SH-SY5Y (cell line): ENCODE results near the gene OXT.

Experiments used
- GATA2 ChIP-seq: IDR thresholded peaks from 2 replicates; pipeline ENCODE4 v1.6.1; 2011; ENCODE audit warnings: mild to moderate bottlenecking, low read depth, low read length
- GATA3 ChIP-seq: IDR thresholded peaks from 2 replicates; pipeline ENCODE4 v1.6.1; 2011; ENCODE audit warnings: low read depth, mild to moderate bottlenecking, low read length, moderate library complexity

Gene OXT

DNA sequence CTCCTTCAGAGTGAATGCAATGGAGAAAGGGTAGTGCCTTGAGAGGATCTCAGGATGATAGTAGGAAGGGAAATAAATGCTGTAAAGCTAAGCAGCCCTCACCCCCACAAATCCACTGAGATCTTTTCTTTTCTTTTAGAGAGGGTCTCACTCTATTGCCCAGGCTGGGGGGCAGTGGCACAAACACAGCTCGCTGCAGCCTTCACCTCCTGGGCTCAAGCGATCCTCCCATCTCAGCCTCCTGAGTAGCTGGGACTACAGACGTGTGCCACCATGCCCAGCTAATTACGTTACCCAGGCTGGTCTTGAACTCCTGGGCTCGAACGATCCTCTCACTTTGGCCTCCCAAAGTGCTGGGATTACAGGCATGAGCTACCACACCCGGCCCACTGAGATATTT is 29.1 kb downstream of the OXT start:
- TF ChIP-seq GATA2 (no peak), GATA3 (no peak)

DNA sequence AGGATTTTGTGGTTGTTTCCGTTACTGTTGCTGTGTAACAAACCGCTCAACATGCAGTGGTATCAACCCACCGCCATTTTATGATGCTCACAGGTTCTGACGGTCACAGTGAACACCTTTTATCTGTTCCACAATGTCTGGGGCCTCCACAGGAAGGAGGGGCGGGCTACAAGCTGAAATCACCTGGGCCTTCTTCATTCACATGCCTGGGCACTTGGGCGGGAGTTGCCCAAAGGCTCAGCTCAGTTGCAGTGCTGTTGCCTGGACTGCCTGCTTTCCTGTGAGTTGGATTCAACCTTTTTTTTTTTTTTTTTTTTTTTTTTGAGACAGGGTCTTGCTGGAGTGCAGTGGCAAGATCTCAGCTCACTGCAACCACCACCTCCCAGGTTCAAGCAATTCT is 29.8 kb downstream of the OXT start:
- TF ChIP-seq GATA2: no peak
- TF ChIP-seq GATA3: no peak

DNA sequence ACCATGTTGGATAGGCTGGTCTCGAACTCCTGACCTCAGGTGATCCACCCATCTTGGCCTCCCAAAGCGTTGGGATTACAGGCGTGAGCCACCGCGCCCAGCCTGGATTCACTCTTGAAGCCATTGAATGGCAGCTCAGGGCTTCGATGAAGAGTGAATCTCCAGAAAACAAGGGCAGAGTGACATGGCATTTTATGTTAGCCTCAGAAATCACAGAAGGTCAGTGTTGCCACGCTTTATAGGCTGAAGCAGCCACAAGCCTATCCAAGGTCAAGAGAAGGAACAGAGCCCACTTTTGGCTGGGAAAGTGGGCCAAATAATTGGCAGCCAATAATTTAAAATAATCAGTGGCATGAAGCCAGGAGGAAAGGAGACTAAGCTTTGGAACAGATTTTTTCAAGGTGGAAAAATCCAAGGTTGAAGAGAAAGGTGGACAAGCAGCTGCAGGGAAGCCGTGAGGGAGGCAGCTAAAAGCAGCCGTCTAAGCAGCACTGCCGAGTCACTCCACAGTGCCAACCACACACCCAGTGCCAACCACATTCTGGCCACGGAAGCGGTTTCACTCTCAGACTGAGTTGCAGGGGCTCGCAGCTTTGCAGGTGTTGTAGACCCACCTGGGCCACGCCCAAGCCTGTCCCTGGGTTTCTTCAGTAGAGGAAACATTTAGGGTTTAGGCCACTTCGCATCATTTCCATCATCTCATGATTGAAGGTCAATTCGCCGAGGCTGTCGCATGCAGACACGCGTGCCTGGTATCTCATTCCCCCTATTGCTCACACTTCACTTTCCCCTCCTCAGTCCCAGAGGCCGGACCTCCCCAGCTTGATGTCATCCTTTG is 30.5 kb downstream of the OXT start:
- no peak for TF ChIP-seq GATA2
- no peak for TF ChIP-seq GATA3

DNA sequence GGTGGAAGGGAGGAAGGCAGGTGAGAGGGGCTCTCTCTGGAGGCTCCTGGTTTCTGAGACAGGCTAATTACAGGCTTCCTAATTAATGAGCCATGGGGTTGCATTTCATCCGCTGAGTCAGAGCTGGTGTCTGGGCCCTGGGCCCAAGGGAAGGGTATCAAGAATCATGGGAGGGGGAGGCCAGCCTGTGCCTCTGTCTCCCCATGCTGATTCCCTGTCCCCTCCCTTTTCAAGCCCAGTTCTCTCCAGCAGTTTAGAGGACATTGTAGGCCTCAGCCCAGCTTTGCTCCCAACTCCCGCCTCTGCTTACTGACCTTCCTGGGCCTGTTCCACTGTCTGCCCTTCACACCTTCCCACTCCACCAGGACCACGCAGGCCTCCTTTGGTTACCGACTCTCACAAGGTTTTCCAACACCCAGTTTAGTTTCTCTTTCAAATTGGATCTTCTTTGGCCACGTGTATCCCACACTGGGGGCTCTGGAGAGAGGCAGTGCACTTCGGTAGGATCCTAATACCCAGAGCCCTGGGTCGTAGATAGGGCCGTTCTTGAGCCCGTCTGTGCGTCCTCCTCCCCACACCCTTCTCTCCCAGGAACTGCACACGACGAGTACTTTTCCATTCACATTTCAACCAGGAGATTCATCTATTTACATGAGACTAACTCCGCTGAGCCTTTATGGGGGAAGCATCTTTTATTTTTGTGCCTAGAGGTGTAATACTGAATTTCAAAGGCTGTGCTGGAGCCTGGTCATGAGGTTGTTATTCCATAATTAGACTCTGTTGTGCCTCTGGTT is 31.4 kb downstream of the OXT start:
- TF ChIP-seq GATA3: no peak
- no peak for TF ChIP-seq GATA2

DNA sequence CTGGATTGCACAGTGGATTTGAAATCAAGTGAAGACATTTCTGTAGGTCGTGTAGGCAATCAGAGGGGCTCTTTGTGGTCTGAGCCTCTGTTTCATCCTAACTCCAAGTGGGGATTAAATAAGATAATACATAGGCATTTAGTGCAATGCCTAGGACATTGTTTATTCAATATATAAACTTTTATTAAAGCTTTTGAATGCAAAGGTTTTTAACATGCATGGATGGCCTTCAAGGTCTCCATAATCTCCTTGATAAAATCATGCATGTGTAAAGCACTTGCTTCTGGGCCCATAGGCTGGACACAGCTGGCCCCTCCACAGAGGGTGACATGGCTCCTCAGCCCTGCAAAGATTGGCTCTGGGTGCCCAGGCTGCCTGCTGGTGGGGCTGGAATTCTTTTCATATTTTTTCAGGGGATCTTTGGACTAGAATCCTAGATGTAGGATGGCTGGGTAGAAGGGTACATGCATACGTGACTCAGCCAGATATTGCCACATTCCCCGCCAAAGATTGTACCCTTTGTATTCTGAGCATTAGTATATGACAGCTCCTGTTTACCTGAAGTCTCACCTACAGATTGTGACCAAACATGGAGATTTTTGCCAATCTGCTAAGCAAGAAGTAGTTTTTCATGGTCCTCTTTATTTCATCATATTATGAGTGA is 32.1 kb downstream of the OXT start:
- TF ChIP-seq GATA3 (no peak), GATA2 (no peak)

DNA sequence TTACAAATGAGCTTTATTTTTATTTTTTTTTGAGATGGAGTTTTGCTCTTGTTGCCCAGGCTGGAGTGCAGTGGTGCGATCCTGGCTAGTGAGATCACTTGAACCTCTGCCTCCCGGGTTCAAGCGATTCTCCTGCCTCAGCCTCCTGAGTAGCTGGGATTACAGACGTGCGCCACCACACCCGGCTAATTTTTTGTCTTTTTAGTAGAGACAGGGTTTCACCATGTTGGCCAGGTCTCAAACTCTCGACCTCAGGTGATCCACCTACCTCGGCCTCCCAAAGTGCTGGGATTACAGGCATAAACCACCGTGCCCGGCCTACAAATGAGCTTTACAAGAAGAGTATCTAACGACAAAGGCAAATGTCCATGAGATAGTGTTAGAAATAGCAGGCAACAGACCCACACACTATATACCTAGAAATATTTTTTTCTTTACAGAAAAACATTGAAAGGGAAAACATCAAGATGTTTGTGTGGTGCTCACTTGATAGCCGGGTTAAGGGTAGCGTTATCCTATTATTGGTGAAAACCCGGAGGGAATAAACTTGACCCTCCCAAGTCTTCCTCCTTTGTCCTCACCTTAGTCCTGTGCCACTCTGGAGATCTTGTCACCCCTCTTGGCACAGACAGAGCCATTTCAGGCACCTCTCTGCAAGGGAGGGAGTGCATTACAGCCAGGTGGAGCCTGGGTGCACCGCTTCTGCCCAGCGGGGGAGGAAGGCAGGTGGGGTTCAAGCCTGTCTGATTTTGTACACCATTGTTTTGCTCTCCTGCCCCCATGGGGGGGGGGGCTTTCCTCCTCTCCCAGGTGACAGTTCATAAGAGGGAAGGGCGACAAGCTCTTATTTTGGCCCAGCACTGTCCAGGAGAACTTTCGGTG is 34.1 kb downstream of the OXT start:
- no peak for TF ChIP-seq GATA3
- no peak for TF ChIP-seq GATA2

DNA sequence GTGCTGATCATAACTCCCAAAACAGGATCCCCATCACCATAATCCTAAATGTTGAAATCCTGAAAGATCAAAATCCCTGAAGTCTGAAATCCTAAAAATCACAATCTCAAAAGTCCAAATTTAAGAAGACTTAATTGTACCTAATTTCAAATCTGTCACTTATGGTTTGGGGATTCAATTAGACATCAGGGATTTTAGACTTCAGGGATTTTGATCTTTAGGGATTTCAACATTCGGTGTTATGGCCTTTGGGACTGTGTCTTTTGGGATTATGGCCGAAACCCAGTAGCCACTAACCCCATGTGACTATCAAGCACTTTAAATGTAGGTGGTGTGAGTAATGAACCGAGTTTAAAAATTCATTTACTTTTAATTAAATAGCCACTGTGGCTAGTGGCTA is 34.8 kb downstream of the OXT start:
- TF ChIP-seq GATA2 (no peak), GATA3 (no peak)

DNA sequence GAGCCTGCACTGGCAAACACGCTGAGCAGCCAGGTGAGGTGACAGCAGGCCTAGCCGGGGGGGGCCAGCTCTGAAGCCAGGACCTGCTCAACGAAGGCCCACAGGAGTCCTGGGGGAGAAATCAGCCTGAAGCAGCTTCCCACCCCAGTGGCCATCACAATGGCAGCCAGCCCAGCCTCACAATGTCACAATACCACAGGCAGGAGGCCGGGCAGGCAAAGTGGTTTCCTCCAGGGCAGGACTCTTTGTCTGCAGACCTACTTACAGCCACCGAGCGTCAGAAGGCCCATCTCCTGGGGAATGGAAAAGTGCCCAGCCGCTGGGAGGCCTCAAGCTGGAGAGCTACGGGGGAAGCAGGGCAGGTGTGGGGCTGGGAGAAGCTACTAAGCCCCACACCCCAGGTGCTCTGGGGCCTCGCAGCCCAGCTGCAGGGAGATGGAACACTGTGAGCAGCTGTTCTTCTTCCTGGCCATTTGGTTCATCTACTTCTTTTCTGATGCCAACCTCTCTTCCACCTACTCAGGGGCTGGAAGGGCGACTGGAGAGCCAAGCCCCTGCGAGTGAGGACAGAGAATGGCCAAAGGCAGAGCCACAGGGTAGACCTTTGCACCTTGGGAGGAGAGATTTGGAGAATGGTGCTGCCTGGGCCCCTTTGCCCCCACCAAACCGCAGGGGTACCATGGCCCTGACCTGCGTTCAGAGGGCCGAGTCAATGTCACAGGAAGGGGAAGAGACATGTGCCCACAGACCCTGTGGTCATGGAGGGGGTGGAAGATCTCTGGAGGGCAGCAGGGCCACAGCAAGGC is 35.4 kb downstream of the OXT start:
- TF ChIP-seq GATA2: no peak
- no peak for TF ChIP-seq GATA3

DNA sequence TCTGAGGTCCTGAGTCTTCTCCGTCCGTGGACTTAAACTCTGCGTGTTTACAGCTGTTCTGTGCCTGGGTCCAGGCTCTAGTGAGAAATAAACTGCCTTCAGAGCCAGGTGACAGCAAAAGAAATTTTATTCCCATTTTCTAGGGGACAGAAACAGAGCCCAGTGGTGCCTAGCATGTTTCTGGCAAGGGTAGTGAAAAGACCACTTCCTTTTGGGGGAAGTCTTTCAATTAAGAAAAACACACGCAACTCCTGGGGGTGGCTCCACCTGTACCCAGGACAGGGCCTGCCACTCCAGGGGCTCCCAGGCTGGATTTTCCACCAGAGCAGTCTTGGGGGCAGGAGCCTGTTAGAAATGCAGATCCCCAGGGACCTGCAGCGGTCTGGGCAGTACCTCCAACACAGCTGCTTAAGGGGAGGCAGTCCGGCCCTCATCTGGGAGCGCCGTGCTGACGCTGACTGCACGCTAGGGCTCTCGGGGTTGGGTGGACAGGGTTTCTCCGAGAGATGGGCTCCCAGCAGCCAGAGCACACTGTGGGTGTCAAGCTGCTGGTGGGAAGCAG is 36.1 kb downstream of the OXT start:
- no peak for TF ChIP-seq GATA3

DNA sequence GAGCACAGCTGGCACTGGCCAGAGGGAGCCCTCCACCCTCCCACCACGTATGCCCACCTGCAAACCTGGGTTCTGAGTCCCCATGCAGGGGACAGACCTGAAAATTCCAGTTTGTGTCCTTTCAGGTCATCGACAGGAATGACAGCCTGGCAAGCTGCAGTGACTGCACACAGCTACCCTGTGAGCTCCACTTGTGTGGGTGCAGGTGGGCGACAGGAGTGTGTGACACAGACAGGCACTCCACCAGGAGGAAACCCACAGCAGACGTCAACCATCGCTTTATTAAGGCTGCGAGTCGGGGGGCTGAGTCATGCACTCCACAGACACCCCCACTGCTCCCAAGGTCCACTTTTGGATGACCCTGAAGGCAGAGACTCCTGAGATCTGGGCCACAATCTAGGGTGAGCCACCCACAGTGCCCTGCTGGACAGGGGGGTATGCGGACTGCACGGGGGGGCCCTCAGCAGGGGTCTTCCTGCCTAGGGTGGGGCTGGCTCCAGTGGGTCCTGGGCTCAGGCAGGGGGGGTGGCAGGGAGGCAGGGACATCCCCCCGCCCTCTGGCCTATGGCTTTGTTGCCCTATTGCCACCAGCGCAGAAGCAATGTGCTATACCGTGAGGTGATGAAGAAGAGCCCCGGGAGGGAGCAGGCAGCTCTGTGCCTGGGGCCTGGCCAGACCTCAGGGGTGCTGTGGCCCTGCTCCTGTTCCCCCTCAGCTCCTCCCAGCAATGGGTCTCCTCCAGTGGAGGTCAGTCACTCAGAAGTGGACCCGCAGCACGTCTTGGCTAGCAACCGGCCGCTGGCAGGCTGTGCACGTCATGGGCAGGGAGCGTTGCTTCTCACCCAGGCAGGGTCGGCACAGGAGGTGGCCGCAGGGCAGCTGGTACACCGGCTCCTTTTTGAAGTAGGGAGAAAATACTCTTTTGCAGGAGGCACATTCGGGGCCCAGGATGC is 38.2 kb downstream of the OXT start:
- TF ChIP-seq GATA2: no peak
- no peak for TF ChIP-seq GATA3

DNA sequence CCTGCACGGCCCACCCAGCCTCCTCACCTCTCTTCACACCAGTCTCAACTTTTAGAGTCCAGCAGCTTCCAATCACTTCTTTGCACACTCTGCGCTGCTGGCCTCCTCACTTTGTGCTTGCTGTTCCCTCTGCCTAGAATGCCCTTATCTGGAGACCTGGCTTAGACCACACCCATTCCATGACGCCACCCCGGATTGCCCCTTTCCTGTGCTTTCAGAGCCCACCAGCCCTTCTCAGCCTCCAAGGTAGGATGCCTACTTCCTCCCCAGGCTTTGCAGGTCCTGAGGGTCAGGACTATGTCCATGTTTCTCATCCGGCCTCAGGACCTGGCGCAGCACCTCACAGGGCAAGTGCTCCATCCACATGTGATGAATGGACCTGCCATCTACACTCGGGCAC is 40.1 kb downstream of the OXT start:
- TF ChIP-seq GATA3 (no peak), GATA2 (no peak)

DNA sequence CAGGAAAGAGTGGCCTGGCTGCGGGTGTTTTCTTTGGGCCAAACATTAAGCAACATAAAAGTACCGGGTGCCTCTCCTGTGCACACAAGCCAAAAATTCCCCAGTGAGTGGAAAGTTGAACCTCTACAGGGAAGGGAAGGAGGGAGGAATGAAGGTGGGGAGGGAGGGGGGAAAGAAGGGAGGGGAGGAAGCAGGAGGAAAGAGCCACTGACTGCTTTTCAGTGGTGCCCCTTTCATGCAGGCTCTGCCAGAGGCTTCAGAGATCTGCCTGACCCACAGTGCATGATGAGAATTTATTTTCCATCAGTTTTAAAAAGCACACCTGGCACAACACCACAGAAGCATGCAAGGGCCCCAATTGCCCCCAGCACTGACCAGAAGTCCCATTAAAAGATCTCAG is 40.6 kb downstream of the OXT start:
- TF ChIP-seq GATA3: no peak
- TF ChIP-seq GATA2: no peak
